Stimulated activated naive CD8-positive, alpha-beta T cell treated with anti-CD3 and anti-CD28 coated beads, Interleukin-15, Interleukin-2, amounts not matched to agents 100 ng/mL and 50 ng/mL, for 24 hours (primary cell): ENCODE data around the gene SLC12A9.

Experiments
- H3K27ac Mint-ChIP-seq: one replicate; pipeline ENCODE4 v1.8.0; 2021; ENCODE audit warnings: mild to moderate bottlenecking, mixed read lengths
- H3K27me3 Mint-ChIP-seq: one replicate; pipeline ENCODE4 v1.8.0; 2021; ENCODE audit warnings: mixed read lengths
- H3K36me3 Mint-ChIP-seq: one replicate; pipeline ENCODE4 v1.8.0; 2021; ENCODE audit warnings: low read depth, mixed read lengths
- H3K4me1 Mint-ChIP-seq: one replicate; pipeline ENCODE4 v1.8.0; 2021; ENCODE audit warnings: low read depth, mixed read lengths
- H3K4me3 Mint-ChIP-seq: one replicate; pipeline ENCODE4 v1.8.0; 2021; ENCODE audit warnings: mild to moderate bottlenecking, mixed read lengths
- H3K9me3 Mint-ChIP-seq: one replicate; pipeline ENCODE4 v1.8.0; 2021; ENCODE audit warnings: mixed read lengths

Gene SLC12A9

DNA sequence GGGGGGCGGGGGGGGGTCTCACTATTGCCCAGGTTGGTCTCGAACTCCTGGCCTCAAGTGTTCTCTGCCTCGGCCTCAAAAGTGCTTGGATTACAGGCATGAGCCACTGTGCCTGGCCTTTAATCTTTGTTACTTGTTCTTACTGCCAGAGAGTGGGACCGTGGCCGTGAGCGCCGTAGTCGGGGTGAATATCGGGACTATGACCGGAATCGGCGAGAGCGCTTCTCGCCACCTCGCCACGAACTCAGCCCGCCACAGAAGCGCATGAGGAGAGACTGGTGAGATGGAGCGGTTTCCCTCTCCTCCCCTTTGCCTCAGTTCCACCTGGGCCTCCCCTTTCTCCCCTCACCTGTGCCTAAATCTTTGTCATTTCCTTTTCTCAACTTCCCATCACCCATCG is 28.6 kb downstream of the SLC12A9 start:
- no peak overlapping the region for H3K4me3 Mint-ChIP-seq
- no peaks in the 10 kb centered on the region for H3K27me3 Mint-ChIP-seq
- no peak overlapping the region for H3K27ac Mint-ChIP-seq
- peaks cover 76% of the 10 kb centered on the region for H3K4me1 Mint-ChIP-seq
- peaks cover 90% of the 10 kb centered on the region for H3K36me3 Mint-ChIP-seq
- H3K9me3 Mint-ChIP-seq = no peaks in the 10 kb centered on the region

DNA sequence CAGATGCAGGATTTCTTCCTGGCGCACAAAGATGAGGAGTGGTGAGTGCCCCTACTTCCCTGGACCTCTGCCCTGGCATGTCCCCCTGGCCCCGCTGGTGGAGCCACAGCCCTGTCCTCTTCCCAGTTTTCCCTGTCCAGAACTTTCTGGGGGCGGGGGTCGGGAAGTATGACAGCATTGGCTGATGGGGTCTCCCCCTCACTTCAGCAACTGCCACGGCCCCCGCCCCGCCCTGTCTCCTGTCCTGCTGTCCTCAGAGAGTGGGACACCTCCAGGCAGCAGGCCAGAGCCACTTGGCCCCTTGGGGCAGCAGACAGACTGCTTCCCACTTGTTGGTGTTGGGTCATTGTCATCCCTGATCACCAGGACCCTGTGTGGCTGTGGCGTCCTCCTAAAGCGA is 29.7 kb downstream of the SLC12A9 start:
- H3K4me3 Mint-ChIP-seq = no peak overlapping the region
- peaks cover 92% of the 10 kb centered on the region for H3K36me3 Mint-ChIP-seq
- no peaks in the 10 kb centered on the region for H3K27me3 Mint-ChIP-seq
- H3K9me3 Mint-ChIP-seq = no peaks in the 10 kb centered on the region
- H3K4me1 Mint-ChIP-seq = peaks cover 76% of the 10 kb centered on the region
- H3K27ac Mint-ChIP-seq = no peak overlapping the region

DNA sequence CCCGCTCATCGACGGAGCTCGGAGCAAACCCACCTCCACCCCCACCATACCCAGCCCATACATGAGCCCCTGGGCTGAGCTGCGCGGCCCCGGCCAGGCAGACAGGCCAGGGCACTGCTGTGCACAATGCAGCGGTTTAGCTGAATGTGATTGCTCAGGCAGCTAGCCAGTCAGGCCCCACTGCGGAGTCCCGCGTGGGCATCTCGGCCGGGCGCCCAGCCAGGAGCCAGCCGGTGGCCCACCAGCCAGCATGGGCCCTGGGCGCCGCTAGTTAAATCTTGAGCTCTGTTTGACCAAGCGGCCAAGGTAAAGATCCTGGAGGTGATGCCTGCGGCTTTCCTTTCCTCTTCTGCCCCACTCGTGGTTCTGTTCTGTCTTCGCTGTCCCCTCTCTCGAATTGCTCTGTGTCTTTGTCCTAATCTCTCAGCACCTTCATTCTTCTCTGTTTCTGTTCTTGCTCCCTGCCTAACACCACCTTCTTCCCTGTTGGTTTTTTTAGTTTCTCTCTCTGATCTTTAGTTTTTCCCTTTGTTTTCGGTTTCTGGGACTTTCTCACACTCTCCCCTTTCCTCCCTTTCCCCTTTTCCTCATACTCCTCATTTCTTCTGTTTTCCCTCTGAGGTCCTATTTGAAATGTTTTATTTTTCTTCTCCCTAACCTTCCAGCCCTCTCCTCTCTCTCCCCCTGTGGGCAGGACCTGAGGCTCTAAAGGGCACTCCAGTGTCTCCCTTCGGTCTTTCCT is 30.4 kb downstream of the SLC12A9 start:
- Mint-ChIP-seq H3K27ac (peak overlapping the region; percentile 84), H3K9me3 (no peaks in the 10 kb centered on the region), H3K36me3 (peaks cover 95% of the 10 kb centered on the region), H3K4me1 (peaks cover 76% of the 10 kb centered on the region), H3K27me3 (no peaks in the 10 kb centered on the region), H3K4me3 (no peak overlapping the region)

DNA sequence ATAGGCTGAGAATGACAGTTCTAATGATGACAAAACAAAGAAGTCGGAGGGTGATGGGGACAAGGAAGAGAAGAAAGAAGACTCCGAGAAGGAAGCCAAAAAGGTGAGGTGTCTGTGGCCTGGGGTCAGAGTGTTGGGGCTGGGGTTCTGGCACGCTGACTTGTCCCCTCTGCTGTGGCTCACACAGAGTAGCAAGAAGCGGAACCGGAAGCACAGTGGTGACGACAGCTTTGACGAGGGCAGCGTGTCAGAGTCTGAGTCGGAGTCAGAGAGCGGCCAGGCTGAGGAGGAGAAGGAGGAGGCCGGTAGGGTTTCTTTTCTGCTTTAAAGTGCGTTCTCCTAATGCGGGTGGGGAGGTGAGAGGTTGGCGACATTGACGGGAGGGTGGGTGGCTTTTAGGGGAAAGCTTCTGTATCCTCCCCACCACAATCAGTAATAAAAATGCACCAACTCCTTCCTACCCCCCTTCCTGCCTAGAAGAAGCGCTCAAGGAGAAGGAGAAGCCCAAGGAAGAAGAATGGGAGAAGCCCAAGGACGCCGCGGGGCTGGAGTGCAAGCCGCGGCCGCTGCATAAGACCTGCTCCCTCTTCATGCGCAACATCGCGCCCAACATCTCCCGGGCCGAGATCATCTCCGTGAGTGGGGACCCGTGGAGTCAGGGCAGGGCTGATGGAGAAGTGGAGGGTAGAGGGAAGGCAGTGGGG is 32.4 kb downstream of the SLC12A9 start:
- Mint-ChIP-seq H3K27ac (peak overlapping the region; percentile 29), H3K36me3 (peaks cover 84% of the 10 kb centered on the region), H3K9me3 (no peaks in the 10 kb centered on the region), H3K4me1 (peaks cover 66% of the 10 kb centered on the region), H3K4me3 (peak overlapping the region; percentile 58), H3K27me3 (no peaks in the 10 kb centered on the region)

DNA sequence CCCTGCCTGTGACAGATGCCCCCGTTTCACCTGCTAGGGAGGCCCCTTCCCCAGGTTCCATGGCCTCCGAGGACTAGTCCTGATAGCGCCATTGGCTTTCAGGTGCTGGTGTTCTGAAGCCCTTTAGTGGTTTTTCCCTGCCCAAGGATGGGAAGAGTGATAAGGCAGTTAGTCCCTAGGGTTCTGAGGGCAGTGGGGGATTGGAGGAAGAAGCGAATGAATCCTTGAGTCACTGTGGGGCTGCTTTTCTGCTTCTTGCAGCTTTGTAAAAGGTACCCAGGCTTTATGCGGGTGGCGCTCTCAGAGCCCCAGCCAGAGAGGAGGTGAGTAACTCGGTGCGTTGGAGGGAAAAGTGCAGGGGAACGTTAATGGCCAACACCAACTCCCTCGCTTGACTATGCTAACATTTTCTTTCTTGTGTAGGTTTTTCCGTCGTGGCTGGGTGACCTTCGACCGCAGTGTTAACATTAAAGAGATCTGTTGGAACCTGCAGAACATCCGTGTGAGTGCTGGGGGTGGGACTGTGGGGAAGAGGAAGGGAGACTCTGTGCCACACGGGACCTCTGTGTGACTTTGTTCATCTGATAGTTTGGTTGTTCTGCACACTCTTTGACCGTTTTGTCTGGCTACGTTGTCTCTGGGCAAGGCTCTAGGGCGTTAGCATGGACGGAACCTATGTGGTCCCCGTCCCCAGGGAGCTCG is 33.1 kb downstream of the SLC12A9 start:
- H3K36me3 Mint-ChIP-seq = peaks cover 77% of the 10 kb centered on the region
- no peaks in the 10 kb centered on the region for H3K9me3 Mint-ChIP-seq
- peak overlapping the region; percentile 2 for H3K27ac Mint-ChIP-seq
- no peak overlapping the region for H3K4me3 Mint-ChIP-seq
- peaks cover 69% of the 10 kb centered on the region for H3K4me1 Mint-ChIP-seq
- no peaks in the 10 kb centered on the region for H3K27me3 Mint-ChIP-seq

DNA sequence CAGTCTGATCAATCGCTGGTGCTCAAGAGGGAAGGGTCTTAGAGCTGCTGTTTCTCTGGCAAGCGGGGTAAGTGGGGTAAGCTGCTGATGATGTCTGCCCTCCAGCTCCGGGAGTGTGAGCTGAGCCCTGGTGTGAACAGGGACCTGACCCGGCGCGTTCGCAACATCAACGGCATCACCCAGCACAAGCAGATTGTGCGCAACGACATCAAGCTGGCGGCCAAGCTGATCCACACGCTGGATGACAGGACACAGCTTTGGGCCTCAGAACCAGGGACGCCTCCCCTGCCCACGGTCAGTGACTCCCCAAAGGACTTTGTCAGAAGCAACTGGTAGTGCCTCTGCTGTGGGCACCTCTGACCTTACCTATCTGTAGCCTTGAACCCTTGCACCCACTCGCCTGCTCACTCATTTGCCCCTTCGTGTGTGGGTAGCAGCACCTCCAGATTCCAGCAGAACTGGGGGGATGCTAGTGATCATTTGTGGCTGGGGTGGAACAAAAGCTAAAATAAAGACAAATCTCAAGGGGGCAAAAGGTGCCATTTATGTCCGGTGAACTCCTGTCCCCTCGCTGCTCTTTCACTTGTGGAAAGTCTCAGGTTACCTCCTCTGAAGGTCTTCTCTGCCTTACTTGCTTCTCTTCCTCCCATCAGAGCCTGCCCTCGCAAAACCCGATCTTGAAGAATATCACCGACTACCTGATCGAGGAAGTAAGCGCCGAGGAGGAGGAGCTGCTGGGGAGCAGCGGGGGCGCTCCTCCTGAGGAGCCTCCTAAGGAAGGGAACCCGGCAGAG is 33.8 kb downstream of the SLC12A9 start:
- no peaks in the 10 kb centered on the region for H3K9me3 Mint-ChIP-seq
- peaks cover 2% of the 10 kb centered on the region for H3K27me3 Mint-ChIP-seq
- peak overlapping the region; percentile 94 for H3K27ac Mint-ChIP-seq
- peaks cover 71% of the 10 kb centered on the region for H3K36me3 Mint-ChIP-seq
- H3K4me1 Mint-ChIP-seq = peaks cover 72% of the 10 kb centered on the region
- peak overlapping the region; percentile 14 for H3K4me3 Mint-ChIP-seq

DNA sequence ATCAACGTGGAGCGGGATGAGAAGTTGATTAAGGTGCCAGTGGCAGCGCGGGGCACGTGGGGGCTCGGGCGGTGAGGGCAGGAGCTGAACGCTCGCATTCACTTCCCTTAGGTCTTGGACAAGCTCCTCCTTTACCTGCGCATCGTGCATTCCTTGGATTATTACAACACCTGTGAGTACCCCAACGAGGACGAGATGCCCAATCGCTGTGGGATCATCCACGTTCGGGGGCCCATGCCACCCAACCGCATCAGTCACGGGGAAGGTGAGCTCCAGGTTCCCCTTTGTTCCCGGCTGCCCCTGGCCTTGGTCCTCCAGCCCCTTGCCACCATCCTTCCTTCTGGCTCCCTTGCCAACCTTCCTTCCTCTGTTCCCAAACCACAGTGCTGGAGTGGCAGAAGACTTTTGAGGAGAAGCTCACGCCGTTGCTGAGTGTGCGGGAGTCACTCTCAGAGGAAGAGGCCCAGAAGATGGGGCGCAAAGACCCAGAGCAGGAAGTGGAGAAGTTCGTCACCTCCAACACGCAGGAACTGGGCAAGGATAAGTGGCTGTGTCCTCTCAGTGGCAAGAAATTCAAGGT is 34.5 kb downstream of the SLC12A9 start:
- Mint-ChIP-seq H3K36me3 (peaks cover 64% of the 10 kb centered on the region), H3K4me1 (peaks cover 74% of the 10 kb centered on the region), H3K27ac (peak overlapping the region; percentile 94), H3K9me3 (no peaks in the 10 kb centered on the region), H3K4me3 (peak overlapping the region; percentile 89), H3K27me3 (peaks cover 9% of the 10 kb centered on the region)

DNA sequence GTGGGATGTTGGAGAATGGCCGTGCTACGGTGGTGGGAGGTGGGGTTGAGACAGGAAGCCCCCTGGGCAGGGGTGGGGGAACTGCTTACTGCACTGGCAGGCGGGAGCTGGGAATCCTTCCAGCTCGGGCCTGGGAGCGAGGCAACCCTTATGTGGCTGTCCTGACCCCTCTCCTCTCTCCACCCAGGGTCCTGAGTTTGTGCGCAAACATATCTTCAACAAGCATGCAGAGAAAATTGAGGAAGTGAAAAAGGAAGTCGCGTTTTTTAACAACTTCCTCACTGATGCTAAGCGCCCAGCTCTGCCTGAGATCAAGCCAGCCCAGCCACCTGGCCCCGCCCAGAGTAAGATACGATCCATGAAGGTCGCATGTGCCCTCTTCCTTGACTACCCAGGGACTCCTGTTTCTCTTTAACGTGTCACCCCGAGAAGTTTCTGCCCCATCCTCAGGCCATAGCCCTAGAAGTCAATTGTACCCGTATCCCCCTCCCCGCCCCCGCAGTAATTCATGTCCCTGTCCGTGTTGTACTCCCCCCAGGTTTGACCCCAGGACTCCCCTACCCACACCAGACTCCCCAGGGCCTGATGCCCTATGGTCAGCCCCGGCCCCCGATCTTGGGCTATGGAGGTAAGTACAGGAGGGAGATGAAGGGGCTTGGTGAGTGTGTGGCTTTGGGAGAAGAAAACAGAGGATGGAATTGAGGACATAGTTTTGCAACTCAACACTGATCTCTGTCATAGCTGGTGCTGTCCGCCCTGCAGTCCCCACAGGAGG is 35.2 kb downstream of the SLC12A9 start:
- Mint-ChIP-seq H3K4me3 (peak overlapping the region; percentile 89), H3K4me1 (peaks cover 74% of the 10 kb centered on the region), H3K36me3 (peaks cover 60% of the 10 kb centered on the region), H3K9me3 (no peaks in the 10 kb centered on the region), H3K27ac (peak overlapping the region; percentile 94), H3K27me3 (peaks cover 15% of the 10 kb centered on the region)

DNA sequence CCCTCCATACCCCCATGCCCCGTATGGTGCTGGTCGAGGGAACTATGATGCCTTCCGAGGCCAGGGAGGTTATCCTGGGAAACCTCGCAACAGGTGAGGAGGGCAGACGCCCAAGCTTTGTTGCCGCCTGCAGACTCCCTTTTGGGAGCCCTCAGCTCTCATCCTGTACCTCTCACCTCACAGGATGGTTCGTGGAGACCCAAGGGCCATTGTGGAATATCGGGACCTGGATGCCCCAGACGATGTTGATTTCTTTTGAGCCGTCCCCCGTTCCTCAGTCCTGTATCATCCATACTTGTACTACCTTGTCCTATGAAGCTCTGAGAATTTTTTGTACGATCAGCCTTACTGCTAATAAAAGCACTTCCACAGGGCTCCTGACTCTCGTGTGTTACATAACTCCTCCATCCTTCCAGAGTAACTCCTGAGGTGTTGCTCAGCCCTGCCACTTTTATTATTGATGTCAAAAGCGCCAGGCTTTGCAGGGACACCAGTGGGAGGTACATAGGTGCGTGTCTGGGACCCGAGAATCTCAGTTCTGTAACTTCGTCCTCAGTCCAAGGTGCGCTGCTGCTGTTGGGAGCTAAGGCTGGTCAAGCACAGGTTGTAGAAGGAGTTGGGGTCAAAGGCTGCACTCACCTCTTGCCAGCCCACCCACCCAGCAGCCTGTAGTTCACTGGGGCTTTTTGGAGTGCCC is 35.9 kb downstream of the SLC12A9 start:
- peaks cover 19% of the 10 kb centered on the region for H3K27me3 Mint-ChIP-seq
- H3K4me3 Mint-ChIP-seq = peak overlapping the region; percentile 89
- peaks cover 69% of the 10 kb centered on the region for H3K4me1 Mint-ChIP-seq
- no peaks in the 10 kb centered on the region for H3K9me3 Mint-ChIP-seq
- peak overlapping the region; percentile 94 for H3K27ac Mint-ChIP-seq
- H3K36me3 Mint-ChIP-seq = peaks cover 53% of the 10 kb centered on the region

DNA sequence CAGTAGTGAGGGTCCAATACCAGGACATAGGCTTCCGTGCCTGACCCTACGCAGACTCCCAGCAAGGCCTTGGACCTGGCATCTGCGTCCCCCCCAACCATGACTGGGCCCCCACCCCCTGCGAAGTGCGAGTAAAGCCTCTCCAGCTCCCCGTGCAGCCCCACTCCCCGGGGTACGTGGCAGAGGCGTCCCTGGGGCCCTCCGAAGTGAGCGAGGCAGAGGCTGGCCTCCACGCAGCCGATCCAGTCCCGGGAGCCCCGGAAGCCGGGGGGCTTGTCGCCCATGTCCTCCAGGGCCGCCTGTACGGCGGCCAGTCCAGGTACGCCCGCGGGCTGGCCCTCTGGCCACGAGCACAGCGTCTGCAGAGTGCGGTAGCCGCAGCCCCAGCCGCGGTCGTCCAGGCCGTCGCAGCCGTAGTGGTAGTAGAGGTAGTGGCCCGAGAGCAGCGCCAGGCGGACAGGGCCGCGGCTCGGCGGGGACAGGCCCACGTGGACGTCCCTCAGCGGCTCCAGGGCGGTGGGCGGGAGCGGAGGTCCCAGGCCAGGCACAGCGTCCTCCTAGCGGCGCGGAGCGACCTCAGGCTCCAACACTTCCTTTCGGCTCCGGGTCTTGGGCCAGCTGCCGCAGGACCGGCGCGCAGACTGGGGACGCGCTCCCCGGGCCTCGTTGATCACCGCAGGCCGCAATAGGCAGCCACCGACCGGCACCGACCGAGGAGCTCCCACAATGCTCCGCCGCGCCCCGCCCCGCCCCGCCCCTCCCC is 36.7 kb downstream of the SLC12A9 start, which contains the start of gene UFSP1:
Gene UFSP1, minus strand, starts transcription at position 728 of the 763 bp plus-strand sequence. Its CDS starts 444 bp downstream, at position 284.
- peaks cover 46% of the 10 kb centered on the region for H3K36me3 Mint-ChIP-seq
- H3K27ac Mint-ChIP-seq = peak within 1 kb of the TSS; percentile 94
- H3K9me3 Mint-ChIP-seq = no peaks in the 10 kb centered on the region
- peaks cover 61% of the 10 kb centered on the region for H3K4me1 Mint-ChIP-seq
- H3K27me3 Mint-ChIP-seq = peaks cover 19% of the 10 kb centered on the region
- peak within 1 kb of the TSS; percentile 89 for H3K4me3 Mint-ChIP-seq

DNA sequence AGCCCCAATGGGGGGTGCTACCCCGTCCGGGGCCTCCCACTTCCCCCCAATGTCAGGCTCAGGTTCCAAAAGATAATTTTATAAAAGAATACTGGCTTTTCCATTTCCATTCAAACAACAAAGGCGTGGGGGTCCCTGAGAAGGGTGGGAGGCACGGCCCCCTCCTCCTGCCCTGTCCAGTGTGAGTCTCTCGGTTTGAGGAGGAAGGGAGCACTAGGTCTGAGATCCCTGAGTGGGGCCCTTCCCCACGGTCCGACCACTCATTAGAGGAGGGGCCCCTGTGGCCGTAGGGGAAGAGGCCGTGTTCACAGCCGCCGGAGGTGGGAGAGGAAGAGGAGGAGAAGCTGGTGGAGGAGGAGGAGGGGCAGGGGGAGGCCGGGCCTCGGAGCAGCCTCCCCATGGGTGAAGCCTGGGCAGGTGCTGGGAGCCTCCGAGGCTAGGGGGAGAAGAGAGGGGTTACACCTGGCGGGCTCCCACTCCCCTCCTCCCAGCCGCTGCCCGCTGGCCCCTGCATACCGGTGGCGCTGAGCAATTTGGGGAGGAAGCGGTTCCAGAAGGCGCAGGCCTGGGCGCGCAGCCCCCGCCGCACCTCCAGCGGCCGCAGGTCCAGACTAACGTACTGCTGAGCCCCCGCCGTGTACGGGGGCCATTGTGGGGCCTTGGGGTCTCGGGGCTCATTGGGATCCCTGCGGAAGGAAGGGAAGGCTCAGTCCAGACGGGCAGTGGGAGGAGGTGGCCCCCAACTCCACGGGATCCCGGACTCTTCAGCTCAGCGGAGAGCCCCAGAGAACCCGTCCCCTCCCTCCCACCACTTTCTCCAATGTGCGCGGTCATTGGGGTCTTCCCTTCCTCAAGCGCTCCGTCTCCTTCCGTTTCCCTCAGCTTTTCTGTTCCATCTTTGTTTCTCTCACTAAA is 38.4 kb downstream of the SLC12A9 start:
- Mint-ChIP-seq H3K4me1 (peaks cover 45% of the 10 kb centered on the region), H3K4me3 (peak overlapping the region; percentile 89), H3K27ac (peak overlapping the region; percentile 83), H3K9me3 (no peaks in the 10 kb centered on the region), H3K36me3 (peaks cover 28% of the 10 kb centered on the region), H3K27me3 (peaks cover 21% of the 10 kb centered on the region)
